Right lobe of liver (tissue), 6 donors: ENCODE data around the gene RPL32. TPM values are rescaled to one million over a fixed set of nuclear protein-coding genes. Genes with fewer than 3 reads are reported as not detected.

Experiments used
- ATAC-seq, 4 donors: fragments of 200-7000 bp; cut with Tn5 transposase; one replicate each; pipeline ENCODE4 v1.9.1; 2020; ENCODE audit warnings: mild to moderate bottlenecking in 4 of 4, moderate library complexity in 4 of 4
- DNase-seq, 3 donors: peaks; one replicate each; pipeline ENCODE4 v3.0.0-alpha.2; 2020
- H3K27ac ChIP-seq, 3 donors: fragments of 200-600 bp; one replicate each; pipeline ENCODE4 v1.8.0; 2022
- H3K27me3 ChIP-seq, 2 donors: fragments of 200-600 bp; one replicate each; pipeline ENCODE4 v1.8.0; 2022
- H3K36me3 ChIP-seq, 4 donors: fragments of 200-600 bp; sonication (generic) in 1 of 4; one replicate each; pipeline versions ENCODE4 v1.5.1 to v1.8.0; 2017 to 2022; ENCODE audit warnings: control low read depth in 1 of 4
- H3K4me1 ChIP-seq, 4 donors: fragments of 200-600 bp; sonication (generic) in 1 of 4; one replicate each; pipeline versions ENCODE4 v1.5.1 to v1.8.0; 2017 to 2022; ENCODE audit warnings: control low read depth in 1 of 4
- H3K4me3 ChIP-seq, 3 donors: fragments of 200-600 bp; one replicate each; pipeline ENCODE4 v1.8.0; 2022
- H3K9me3 ChIP-seq, 4 donors: fragments of 200-600 bp; sonication (generic) in 1 of 4; one replicate each; pipeline versions ENCODE4 v1.5.1 to v1.8.0; 2017 to 2022; ENCODE audit warnings: control low read depth in 1 of 4
- POLR2A ChIP-seq: fragments of 450-650 bp; IDR thresholded peaks from one replicate; pipeline ENCODE4 v1.6.1; 2017; ENCODE audit warnings: antibody characterized with exemption, mild to moderate bottlenecking
- WGBS: methylation state at CpG from one replicate; pipeline ENCODE4 v1.1.6; 2018; ENCODE audit warnings: low coverage, low lambda C conversion rate; ENCODE audit not compliant: insufficient coverage; ENCODE audit errors: missing lambda C conversion rate; 5-methylcytosine and 5-hydroxymethylcytosine counted together
- intact Hi-C, 2 donors: fragments of 100-400 bp; cut with DNase I; formaldehyde crosslinking; loops; one replicate each; pipeline versions ENCODE4 v1.11.2 to v1.14.1; 2022
- total RNA-seq, 6 experiments: library from RNA; depleted of rRNA in 2 of 6; stranded (reverse); fragments of >200 nt in 2 of 6; fragmentation: NEBNext Ultra II Directional in 3 of 6; extraction: Animal tissue kit (Norgen Biotek cat#: 25700) in 3 of 6; gene quantifications; one replicate each; pipeline versions ENCODE4 v1.1.0 to v1.2.4, GENCODE V29; 2016 to 2023
- TF ChIP-seq, protein P1 (sequence below), 4 donors: fragments of 200-600 bp in 3 of 4; fragments of 450-650 bp in 1 of 4; IDR thresholded peaks; one replicate each; pipeline versions ENCODE4 v1.5.1 to v1.8.0; 2016 to 2022; ENCODE audit warnings: antibody characterized with exemption in 4 of 4, mild to moderate bottlenecking in 2 of 4
- donor health status: DM: no; HTN: yes; CAD: no.
- donor health status: DM: no; HTN: no; CAD: no.
- donor health status: DM: no; HTN: no; CAD: no.
- donor health status: DM: no; HTN: yes; CAD: no.
- donor health status: DM: no; HTN: yes; CAD: no.

The RPL32 gene
- total RNA-seq, 6 experiments from 2014 or later: 322 to 555 (median 472) TPM

DNA sequence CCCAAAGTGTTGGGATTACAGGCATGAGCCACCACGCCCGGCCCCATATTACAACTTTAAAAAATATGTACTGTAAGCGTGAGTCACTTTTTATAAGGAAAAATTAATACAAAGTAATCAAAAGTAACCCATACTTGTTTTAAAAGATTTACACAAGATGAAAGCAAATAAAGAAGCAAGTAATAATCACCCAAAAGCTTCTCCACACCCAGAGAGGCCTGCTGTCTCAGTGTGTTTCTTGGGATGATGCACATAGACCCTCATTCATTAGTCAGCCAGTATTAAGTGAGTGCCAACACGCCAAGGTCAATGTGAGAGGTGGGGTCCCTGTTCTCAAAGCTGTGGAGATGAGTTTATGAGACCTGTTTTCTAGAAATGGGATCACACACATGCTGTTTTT, 12.0 kb downstream of the RPL32 start:
- no peak overlapping the region for H3K4me3 ChIP-seq
- 91% methylated on average over 4 of the region's 4 CpGs for WGBS
- no peak for TF ChIP-seq POLR2A
- TF ChIP-seq, protein P1, sequence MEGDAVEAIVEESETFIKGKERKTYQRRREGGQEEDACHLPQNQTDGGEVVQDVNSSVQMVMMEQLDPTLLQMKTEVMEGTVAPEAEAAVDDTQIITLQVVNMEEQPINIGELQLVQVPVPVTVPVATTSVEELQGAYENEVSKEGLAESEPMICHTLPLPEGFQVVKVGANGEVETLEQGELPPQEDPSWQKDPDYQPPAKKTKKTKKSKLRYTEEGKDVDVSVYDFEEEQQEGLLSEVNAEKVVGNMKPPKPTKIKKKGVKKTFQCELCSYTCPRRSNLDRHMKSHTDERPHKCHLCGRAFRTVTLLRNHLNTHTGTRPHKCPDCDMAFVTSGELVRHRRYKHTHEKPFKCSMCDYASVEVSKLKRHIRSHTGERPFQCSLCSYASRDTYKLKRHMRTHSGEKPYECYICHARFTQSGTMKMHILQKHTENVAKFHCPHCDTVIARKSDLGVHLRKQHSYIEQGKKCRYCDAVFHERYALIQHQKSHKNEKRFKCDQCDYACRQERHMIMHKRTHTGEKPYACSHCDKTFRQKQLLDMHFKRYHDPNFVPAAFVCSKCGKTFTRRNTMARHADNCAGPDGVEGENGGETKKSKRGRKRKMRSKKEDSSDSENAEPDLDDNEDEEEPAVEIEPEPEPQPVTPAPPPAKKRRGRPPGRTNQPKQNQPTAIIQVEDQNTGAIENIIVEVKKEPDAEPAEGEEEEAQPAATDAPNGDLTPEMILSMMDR (IDR thresholded peaks at IDR 0.05): no peak
- no peaks in the 10 kb centered on the region for H3K4me1 ChIP-seq
- H3K27me3 ChIP-seq: no peaks in the 10 kb centered on the region
- intact Hi-C loops: no loop called here
- peaks cover 0 to 27% (median 9%) of the 10 kb centered on the region in 4 donors for H3K36me3 ChIP-seq
- ATAC-seq (no peak), DNase-seq (no peak)
- no peaks in the 10 kb centered on the region for H3K9me3 ChIP-seq
- H3K27ac ChIP-seq: no peak overlapping the region

- DNase-seq: no peak
- peaks cover 0 to 20% (median 5%) of the 10 kb centered on the region in 4 donors for H3K36me3 ChIP-seq
- ATAC-seq: no peak
- intact Hi-C loops: no loop called here
- H3K9me3 ChIP-seq: no peaks in the 10 kb centered on the region
- no peaks in the 10 kb centered on the region for H3K4me1 ChIP-seq
- no peaks in the 10 kb centered on the region for H3K27me3 ChIP-seq
- TF ChIP-seq, protein P1 (IDR thresholded peaks at IDR 0.05): no peak
- no peak for TF ChIP-seq POLR2A
- H3K27ac ChIP-seq: no peak overlapping the region
- no peak overlapping the region for H3K4me3 ChIP-seq
- WGBS: 82% methylated on average over 4 of the region's 4 CpGs
Observed at GRCh38 chr3:12828751-12829150, 12.6 kb downstream of the RPL32 start.

- intact Hi-C loops: no loop called here
- ATAC-seq: no peak
- no peak for DNase-seq
- H3K4me1 ChIP-seq: no peaks in the 10 kb centered on the region
- H3K4me3 ChIP-seq: no peak overlapping the region
- no peaks in the 10 kb centered on the region for H3K9me3 ChIP-seq
- no peak overlapping the region for H3K27ac ChIP-seq
- 63% methylated on average over 2 of the region's 8 CpGs for WGBS
- no peak for TF ChIP-seq POLR2A
- TF ChIP-seq, protein P1 (IDR thresholded peaks at IDR 0.05): no peak
- no peaks in the 10 kb centered on the region for H3K36me3 ChIP-seq
- H3K27me3 ChIP-seq: no peaks in the 10 kb centered on the region
Observed at GRCh38 chr3:12825156-12825555, 16.2 kb downstream of the RPL32 start.

- Histone ChIP-seq H3K9me3 (no peaks in the 10 kb centered on the region), H3K36me3 (no peaks in the 10 kb centered on the region), H3K4me1 (no peaks in the 10 kb centered on the region), H3K27ac (no peak overlapping the region), H3K27me3 (no peaks in the 10 kb centered on the region), H3K4me3 (no peak overlapping the region)
- no peak for ATAC-seq
- no peak for TF ChIP-seq POLR2A
- TF ChIP-seq, protein P1 (IDR thresholded peaks at IDR 0.05): no peak
- intact Hi-C loops: no loop called here
- 90% methylated on average over 7 of the region's 7 CpGs for WGBS
- DNase-seq: no peak
Observed at GRCh38 chr3:12824299-12824698, 17.1 kb downstream of the RPL32 start.
